ENCODE data around the gene CMTM3. TPM values are rescaled to one million over a fixed set of nuclear protein-coding genes. Genes with fewer than 3 reads are reported as not detected.
"Not testable (repeated sequence)": the region's sequence is repeated elsewhere in the genome, so short reads cannot be mapped to it uniquely, and the experiment has no call there.

The CMTM3 gene
- total RNA-seq, 2 experiments from 2014 or later = 46.3 to 49.3 TPM

DNA sequence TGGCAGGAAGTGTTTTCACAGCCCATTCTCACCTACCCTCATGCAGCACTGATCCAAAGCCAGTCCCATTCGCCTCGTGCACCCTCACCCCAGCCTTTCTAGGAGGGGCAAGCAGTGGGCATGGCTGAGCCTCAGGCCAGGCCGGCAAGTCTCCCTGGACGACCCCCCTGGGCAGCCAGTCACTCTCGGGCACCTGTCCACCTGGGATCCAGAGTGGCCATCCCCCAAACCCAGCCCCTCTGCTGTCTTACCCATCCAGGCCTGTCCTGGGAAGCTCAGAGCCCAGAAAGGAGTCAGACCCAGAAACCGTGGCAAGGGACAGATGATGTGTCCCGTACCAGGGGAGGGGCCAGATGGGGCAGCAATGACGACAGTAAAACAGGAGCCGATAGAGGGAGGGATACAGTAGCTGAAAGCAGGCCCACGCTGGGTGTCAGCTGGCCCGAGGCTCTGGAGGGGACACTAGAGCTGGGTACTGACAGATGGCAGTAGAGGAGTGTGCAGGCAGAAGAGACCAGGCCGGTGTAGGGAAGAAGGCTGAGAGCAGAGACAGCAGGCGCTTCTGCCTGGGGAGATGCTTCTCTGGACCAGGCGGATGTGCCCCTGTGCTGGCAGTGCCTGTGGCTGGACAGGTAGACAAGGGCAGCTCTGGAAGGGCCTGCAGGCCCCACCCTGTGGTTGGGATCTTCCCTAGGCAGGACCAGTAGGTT is 5.8 kb downstream of the CMTM3 start:
- Histone ChIP-seq H3K36me3 (ENCODE audit: insufficient read depth, low read length) (peaks cover 50% of the 10 kb centered on the region), H3K27ac (ENCODE audit: low read depth in 1 of 2, low read length in 2 of 2) (no peak overlapping the region), H3K9me3 (ENCODE audit: control insufficient read depth in 1 of 2, insufficient read depth in 1 of 2, low read length in 2 of 2) (no peaks in the 10 kb centered on the region), H3K4me3 (ENCODE audit: low read length) (no peak overlapping the region), H3K27me3 (ENCODE audit: control insufficient read depth in 1 of 2, insufficient read depth in 2 of 2, low read length in 2 of 2) (no peaks in the 10 kb centered on the region), H3K4me1 (ENCODE audit: insufficient read depth, low read length) (peaks cover 38% of the 10 kb centered on the region)
- Mint-ChIP-seq H3K27ac (peak overlapping the region; percentile 53), H3K4me3 (no peak overlapping the region), H3K9me3 (no peaks in the 10 kb centered on the region), H3K27me3 (no peaks in the 10 kb centered on the region), H3K4me1 (ENCODE audit: low read depth) (peaks cover 30% of the 10 kb centered on the region), H3K36me3 (ENCODE audit: low read depth) (peaks cover 49% of the 10 kb centered on the region)
- ATAC-seq (ENCODE audit: poor library complexity) (no peak), DNase-seq (no peak)
- no peak for TF ChIP-seq CTCF (IDR thresholded peaks at IDR 0.05)
- ChIA-PET POLR2A (no interaction called here), CTCF (no interaction called here)
- intact Hi-C loops (cut with DNase I, micrococcal nuclease) = no loop called here

- peaks cover 22% of the 10 kb centered on the region for H3K4me1 ChIP-seq (ENCODE audit: insufficient read depth, low read length)
- POLR2A ChIA-PET; ATAC-seq (ENCODE audit: poor library complexity); intact Hi-C loops (cut with DNase I, micrococcal nuclease); H3K27me3 Mint-ChIP-seq; H3K27ac Mint-ChIP-seq; H3K27me3 ChIP-seq (ENCODE audit: control insufficient read depth in 1 of 2, insufficient read depth in 2 of 2, low read length in 2 of 2); H3K27ac ChIP-seq (ENCODE audit: low read depth in 1 of 2, low read length in 2 of 2); H3K9me3 ChIP-seq (ENCODE audit: control insufficient read depth in 1 of 2, insufficient read depth in 1 of 2, low read length in 2 of 2); H3K4me3 ChIP-seq (ENCODE audit: low read length); H3K9me3 Mint-ChIP-seq; CTCF ChIA-PET; DNase-seq; H3K4me3 Mint-ChIP-seq: not testable (repeated sequence)
- Mint-ChIP-seq H3K4me1 (ENCODE audit: low read depth) (peaks cover 17% of the 10 kb centered on the region), H3K36me3 (ENCODE audit: low read depth) (peaks cover 52% of the 10 kb centered on the region)
- peaks cover 50% of the 10 kb centered on the region for H3K36me3 ChIP-seq (ENCODE audit: insufficient read depth, low read length)
Observed at GRCh38 chr16:66611911-66612310, 7.4 kb downstream of the CMTM3 start.

- intact Hi-C loops (cut with DNase I, micrococcal nuclease) = no loop called here
- Histone ChIP-seq H3K9me3 (ENCODE audit: control insufficient read depth in 1 of 2, insufficient read depth in 1 of 2, low read length in 2 of 2) (no peaks in the 10 kb centered on the region), H3K27me3 (ENCODE audit: control insufficient read depth in 1 of 2, insufficient read depth in 2 of 2, low read length in 2 of 2) (no peaks in the 10 kb centered on the region), H3K4me1 (ENCODE audit: insufficient read depth, low read length) (peaks cover 18% of the 10 kb centered on the region), H3K36me3 (ENCODE audit: insufficient read depth, low read length) (peaks cover 50% of the 10 kb centered on the region), H3K4me3 (ENCODE audit: low read length) (no peak overlapping the region), H3K27ac (ENCODE audit: low read depth in 1 of 2, low read length in 2 of 2) (no peak overlapping the region)
- TF ChIP-seq CTCF (IDR thresholded peaks at IDR 0.05) = no peak
- DNase-seq (no peak), ATAC-seq (ENCODE audit: poor library complexity) (no peak)
- ChIA-PET POLR2A (no interaction called here), CTCF (interaction anchor here (1.0 kb wide), 1 partner anchor 39 kb away, joined by 3 read pairs; no protein-coding TSS in a partner anchor)
- no peak overlapping the region for H3K27ac Mint-ChIP-seq
- H3K4me3 Mint-ChIP-seq = no peak overlapping the region
- peaks cover 52% of the 10 kb centered on the region for H3K36me3 Mint-ChIP-seq (ENCODE audit: low read depth)
- H3K4me1 Mint-ChIP-seq (ENCODE audit: low read depth) = peaks cover 12% of the 10 kb centered on the region
- no peaks in the 10 kb centered on the region for H3K27me3 Mint-ChIP-seq
- no peaks in the 10 kb centered on the region for H3K9me3 Mint-ChIP-seq
Observed at GRCh38 chr16:66612422-66612821, 7.9 kb downstream of the CMTM3 start.
